Measurements from ENCODE around the gene LMTK3.
A peak's percentile ranks its signal among the peaks of the same experiment; 100 is the strongest.
"Not testable (repeated sequence)": the region's sequence is repeated elsewhere in the genome, so short reads cannot be mapped to it uniquely, and the experiment has no call there.

The LMTK3 gene

DNA sequence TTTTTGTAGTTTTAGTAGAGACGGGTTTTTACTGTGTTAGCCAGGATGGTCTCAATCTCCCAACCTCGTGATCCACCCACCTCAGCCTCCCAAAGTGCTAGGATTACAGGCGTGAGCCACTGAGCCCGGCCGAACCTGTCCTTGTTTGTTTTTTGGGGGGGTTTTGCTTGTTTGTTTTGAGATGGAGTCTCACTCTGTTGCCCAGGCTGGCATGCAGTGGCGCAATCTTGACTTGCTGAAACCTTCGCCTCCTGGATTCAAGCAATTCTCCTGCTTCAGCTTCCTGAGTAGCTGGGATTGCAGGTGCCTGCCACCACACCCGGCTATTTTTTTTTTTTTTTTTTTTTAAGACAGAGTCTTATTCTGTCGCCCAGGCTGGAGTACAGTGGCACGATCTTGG, 24.9 kb downstream of the LMTK3 start:
- not testable (repeated sequence) for H3K4me1 Mint-ChIP-seq; ATAC-seq (replicated peaks; ENCODE audit: extremely low read depth, poor library complexity, severe bottlenecking); H3K27ac Mint-ChIP-seq (ENCODE audit: low read depth); H3K36me3 Mint-ChIP-seq (ENCODE audit: insufficient read depth); DNase-seq (ENCODE audit: low spot score in 2 of 2); H3K4me3 Mint-ChIP-seq; H3K9me3 Mint-ChIP-seq; H3K27me3 Mint-ChIP-seq

DNA sequence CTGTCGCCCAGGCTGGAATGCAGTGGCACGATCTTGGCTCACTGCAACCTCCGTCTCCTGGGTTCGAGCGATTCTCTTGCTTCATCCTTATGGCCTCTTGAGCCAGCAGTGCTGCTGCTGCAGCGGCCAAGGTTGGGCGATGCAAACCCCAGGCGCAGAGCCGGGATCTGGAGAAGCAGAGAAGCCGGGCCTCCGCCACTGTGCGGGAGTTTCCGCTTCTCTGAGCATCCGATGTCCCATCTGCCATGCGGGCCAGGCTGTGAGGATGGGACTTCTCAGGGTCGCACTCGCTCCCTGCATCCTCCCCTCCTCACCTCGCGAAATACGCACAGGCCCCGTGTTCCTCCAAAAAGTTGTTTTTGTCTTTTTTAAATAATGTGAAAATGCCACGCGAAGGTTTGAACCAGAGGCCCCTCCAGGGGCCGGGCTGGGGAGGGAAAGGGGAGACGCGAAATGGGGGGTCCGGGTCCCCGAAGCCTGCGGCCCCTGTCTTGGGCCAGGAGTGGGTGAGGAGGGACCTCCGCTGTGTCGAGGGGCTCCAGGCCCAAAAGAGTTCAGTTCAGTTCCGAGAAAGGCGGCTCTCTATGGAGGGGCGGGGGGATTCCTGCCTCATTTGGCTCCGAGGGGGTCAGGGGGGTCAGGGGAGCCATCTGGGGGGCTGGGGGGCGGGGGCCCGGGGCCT, 26.6 kb downstream of the LMTK3 start:
- H3K9me3 Mint-ChIP-seq, result no peaks in the 10 kb centered on the region
- no peaks in the 10 kb centered on the region for H3K27me3 Mint-ChIP-seq
- no peak overlapping the region for H3K4me3 Mint-ChIP-seq
- peaks cover 9% of the 10 kb centered on the region for H3K4me1 Mint-ChIP-seq
- DNase-seq (ENCODE audit: low spot score in 2 of 2) (no peak), ATAC-seq (replicated peaks; ENCODE audit: extremely low read depth, poor library complexity, severe bottlenecking) (no peak)
- H3K36me3 Mint-ChIP-seq (ENCODE audit: insufficient read depth), result peaks cover 8% of the 10 kb centered on the region
- no peak overlapping the region for H3K27ac Mint-ChIP-seq (ENCODE audit: low read depth)

DNA sequence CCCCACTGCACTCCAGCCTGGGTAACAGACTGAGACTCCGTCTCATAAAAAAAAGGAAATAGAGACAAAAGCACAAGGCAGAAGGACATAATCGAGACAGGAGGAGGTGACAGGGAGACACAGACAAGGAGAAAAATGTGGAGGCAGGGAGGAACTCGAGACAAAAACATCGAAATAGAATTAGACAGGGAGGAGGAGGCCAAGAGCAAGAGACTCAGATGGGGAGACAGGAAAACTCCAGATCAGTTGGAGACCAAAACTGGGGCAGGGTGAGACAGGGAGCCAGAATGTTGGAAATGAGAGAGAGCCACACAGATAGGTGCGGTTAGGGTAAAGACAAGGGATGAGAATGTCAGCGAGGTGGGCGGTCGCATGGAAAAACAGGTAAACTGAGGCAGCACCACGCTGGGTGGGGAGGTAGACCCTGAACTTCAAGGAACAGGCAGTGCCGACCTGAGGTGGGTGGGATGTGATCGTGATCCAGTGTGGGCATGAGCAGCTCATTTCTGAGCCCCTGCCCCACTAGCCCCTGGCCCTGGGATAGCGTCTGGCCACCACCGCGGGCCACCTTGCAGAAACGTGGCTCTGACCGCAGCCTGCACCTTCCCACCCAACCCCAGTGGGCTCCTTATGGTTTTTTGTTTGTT, 27.3 kb downstream of the LMTK3 start:
- Mint-ChIP-seq H3K27ac (ENCODE audit: low read depth) (no peak overlapping the region), H3K27me3 (no peaks in the 10 kb centered on the region), H3K36me3 (ENCODE audit: insufficient read depth) (peaks cover 8% of the 10 kb centered on the region), H3K9me3 (no peaks in the 10 kb centered on the region), H3K4me1 (peaks cover 9% of the 10 kb centered on the region), H3K4me3 (no peak overlapping the region)
- no peak for DNase-seq (ENCODE audit: low spot score in 2 of 2)
- ATAC-seq (replicated peaks; ENCODE audit: extremely low read depth, poor library complexity, severe bottlenecking), result no peak

DNA sequence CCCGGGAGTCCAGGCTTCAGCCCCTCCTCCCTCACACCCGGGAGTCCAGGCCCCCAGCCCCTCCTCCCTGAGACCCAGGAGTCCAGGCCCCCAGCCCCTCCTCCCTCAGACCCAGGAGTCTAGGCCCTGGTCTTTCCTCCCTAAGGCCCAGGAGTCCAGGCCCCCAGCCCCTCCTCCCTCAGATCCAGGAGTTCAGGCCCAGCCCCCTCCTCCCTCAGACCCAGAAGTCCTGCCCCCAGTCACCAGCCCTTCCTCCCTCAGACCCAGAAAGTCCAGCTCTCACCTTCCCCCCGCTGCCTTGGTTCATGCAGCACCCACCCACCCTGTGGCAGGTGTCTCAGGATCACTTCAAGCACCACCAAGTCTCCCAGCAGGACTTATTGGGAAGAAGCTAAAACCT, 28.3 kb downstream of the LMTK3 start:
- ATAC-seq (replicated peaks; ENCODE audit: extremely low read depth, poor library complexity, severe bottlenecking) (no peak), DNase-seq (ENCODE audit: low spot score in 2 of 2) (no peak)
- Mint-ChIP-seq H3K27ac (ENCODE audit: low read depth) (no peak overlapping the region), H3K4me1 (peaks cover 9% of the 10 kb centered on the region), H3K4me3 (no peak overlapping the region), H3K27me3 (no peaks in the 10 kb centered on the region), H3K36me3 (ENCODE audit: insufficient read depth) (peaks cover 8% of the 10 kb centered on the region), H3K9me3 (no peaks in the 10 kb centered on the region)

DNA sequence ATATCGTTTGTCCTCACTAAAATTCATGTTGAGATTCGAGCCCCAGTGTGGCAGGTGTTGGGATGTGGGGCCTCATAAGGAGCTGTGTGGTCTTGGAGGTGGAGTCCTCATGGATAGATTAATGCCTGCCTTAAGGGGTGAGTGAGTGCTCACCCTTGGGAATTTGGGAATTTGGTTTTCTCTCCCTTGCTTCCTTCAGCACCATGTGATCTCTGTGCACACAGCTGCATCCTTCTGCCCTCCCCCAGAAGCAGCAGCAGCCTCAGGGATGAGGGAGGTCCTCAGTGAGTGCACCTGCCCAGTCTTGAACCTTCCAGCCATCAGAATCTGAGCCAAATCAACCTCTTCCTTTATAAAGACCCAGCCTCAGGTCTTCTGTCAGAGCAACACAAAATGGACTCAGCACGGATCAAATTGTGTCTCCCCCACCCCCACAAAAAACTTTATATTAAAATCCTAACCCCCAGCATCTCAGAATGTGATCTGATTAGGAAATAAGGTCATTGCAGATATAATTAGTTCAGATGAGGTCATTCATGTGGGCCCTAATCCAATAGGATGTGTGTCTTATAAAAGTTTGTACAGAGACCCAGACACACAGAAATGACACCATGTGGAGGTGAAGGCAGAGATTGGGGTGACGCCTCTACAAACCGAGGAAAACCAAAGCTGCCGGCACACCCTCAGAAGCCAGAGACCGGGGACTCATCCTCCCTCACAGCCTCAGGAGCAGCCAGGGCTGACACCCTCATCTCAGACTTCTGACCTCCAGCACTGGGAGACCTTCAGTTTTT, 29.6 kb downstream of the LMTK3 start:
- no peak for DNase-seq (ENCODE audit: low spot score in 2 of 2)
- ATAC-seq (replicated peaks; ENCODE audit: extremely low read depth, poor library complexity, severe bottlenecking), result no peak
- H3K4me3 Mint-ChIP-seq, result peak overlapping the region; percentile 83
- H3K9me3 Mint-ChIP-seq, result no peaks in the 10 kb centered on the region
- peaks cover 9% of the 10 kb centered on the region for H3K4me1 Mint-ChIP-seq
- no peaks in the 10 kb centered on the region for H3K27me3 Mint-ChIP-seq
- H3K36me3 Mint-ChIP-seq (ENCODE audit: insufficient read depth), result peaks cover 5% of the 10 kb centered on the region
- no peak overlapping the region for H3K27ac Mint-ChIP-seq (ENCODE audit: low read depth)

DNA sequence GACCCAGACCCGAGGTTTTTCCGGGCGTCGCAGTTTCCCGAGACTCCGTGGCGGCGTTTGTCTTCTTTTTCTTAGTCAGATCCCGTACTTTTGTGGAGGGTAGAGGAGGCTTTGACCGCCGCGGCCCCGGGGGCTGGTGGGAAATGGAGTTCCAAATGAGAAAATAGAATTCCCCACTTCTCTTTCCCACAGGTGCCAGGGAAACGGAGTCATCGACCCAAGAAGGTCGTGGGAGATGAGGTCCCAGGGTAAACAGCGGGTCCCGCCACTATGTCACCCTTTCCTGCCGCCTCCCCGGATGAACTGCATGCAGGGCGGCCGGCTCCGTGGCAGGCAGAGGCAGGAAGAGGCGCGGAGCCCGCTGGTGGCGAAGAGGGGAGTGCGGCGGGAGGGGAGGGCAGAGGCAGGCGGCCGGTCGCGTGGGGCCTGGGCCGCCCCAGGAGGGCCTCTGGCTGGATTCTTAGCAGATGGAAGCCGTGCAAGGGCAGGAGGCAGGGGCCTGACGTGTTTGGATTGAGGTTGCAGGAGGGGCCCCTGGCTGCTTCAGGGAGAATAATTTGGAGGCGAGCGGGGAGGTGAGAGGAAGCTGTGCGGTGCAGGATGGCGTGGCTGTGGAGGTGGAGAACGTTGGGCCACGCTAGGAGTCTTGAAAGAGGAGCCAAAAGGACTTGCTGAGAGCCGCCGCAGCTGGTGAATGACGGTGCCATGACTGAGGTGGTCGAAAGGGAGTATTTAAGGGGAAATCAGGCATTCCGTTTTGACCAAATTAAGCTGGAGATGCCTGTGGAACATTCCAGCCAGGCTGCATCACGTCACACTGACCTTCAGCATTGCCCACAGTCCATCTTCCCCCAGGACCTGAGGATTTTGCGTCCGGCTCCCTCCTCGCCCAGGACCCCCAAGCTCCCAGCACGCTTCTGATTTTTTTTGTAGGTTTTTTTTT, 30.8 kb downstream of the LMTK3 start:
- Mint-ChIP-seq H3K9me3 (no peaks in the 10 kb centered on the region), H3K4me3 (peak overlapping the region; percentile 83), H3K4me1 (peaks cover 9% of the 10 kb centered on the region), H3K27ac (ENCODE audit: low read depth) (peak overlapping the region; percentile 80), H3K27me3 (no peaks in the 10 kb centered on the region), H3K36me3 (ENCODE audit: insufficient read depth) (peaks cover 9% of the 10 kb centered on the region)
- DNase-seq (ENCODE audit: low spot score in 2 of 2) (peak in 1 of 2 donors; percentile 38), ATAC-seq (replicated peaks; ENCODE audit: extremely low read depth, poor library complexity, severe bottlenecking) (peak; percentile 85)

DNA sequence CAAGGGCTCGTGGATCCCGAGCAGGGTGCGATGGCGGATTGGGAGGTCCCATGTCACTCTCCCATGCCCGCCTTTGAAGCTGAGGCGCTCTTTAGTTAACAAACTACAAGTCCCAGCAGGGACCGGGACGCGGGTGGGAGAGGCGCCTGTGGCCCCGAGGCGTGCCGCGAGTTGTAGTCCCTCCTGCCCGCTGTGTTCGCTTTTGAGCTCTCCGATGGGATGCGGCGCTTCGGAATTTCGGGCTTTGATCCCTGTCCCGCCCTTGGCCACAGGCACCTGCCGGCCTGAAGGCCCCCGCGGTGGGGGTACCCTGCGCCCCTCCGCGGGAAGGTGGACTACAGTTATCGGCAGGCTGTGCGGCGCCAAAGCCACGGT, 31.5 kb downstream of the LMTK3 start:
- peaks cover 9% of the 10 kb centered on the region for H3K4me1 Mint-ChIP-seq
- ATAC-seq (replicated peaks; ENCODE audit: extremely low read depth, poor library complexity, severe bottlenecking) (peak; percentile 22), DNase-seq (ENCODE audit: low spot score in 2 of 2) (no peak)
- H3K36me3 Mint-ChIP-seq (ENCODE audit: insufficient read depth), result peaks cover 10% of the 10 kb centered on the region
- H3K27ac Mint-ChIP-seq (ENCODE audit: low read depth), result peak overlapping the region; percentile 80
- peak overlapping the region; percentile 83 for H3K4me3 Mint-ChIP-seq
- H3K27me3 Mint-ChIP-seq, result no peaks in the 10 kb centered on the region
- H3K9me3 Mint-ChIP-seq, result no peaks in the 10 kb centered on the region

DNA sequence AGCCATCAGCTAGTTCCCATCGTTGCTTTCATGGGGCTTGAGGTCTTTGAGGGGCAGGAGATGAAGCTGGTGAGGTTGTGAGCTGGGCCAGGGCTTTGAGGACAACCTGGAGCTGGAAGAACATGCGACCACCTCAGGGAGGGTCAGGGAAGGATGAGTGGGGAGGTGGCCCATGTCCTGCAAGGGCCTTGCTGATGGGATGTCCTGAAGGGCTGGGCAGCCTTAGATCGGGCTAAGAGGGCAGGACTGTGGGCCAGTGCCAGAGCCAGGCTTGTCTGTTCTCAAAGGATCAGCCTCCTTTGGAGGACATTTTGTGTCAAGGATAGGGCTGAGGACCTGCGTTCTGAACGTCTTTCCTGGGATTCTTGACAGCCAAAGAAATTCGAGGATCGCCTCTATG, 31.9 kb downstream of the LMTK3 start:
- Mint-ChIP-seq H3K36me3 (ENCODE audit: insufficient read depth) (peaks cover 10% of the 10 kb centered on the region), H3K27me3 (no peaks in the 10 kb centered on the region), H3K4me1 (peaks cover 9% of the 10 kb centered on the region), H3K27ac (ENCODE audit: low read depth) (peak overlapping the region; percentile 80), H3K4me3 (peak overlapping the region; percentile 83), H3K9me3 (no peaks in the 10 kb centered on the region)
- DNase-seq (ENCODE audit: low spot score in 2 of 2), result no peak
- no peak for ATAC-seq (replicated peaks; ENCODE audit: extremely low read depth, poor library complexity, severe bottlenecking)

DNA sequence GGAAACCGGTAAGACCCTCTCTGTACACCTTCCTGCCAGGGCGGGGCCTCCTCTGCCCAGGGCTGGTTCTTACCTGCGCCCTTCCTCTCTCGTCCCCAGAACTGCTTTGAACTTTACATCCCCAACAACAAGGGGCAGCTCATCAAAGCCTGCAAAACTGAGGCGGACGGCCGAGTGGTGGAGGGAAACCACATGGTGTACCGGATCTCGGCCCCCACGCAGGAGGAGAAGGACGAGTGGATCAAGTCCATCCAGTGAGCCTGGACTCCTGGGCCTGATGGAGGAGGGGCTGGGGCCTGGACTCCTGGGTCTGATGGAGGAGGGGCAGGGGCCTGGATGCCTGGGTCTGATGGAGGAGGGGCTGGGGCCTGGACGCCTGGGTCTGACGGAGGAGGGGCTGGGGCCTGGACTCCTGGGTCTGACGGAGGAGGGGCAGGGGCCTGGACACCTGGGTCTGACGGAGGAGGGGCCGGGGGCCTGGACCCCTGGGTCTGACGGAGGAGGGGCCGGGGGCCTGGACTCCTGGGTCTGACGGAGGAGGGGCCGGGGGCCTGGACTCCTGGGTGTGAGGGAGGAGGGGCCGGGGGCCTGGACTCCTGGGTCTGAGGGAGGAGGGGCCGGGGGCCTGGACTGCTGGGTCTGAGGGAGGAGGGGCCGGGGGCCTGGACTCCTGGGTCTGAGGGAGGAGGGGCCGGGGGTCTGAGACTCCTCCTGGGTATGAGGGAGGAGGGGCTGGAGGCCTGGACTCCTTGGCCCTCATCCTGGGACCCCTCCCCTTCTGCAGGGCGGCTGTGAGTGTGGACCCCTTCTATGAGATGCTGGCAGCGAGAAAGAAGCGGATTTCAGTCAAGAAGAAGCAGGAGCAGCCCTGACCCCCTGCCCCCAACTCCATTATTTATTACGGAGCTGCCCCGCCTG, 33.0 kb downstream of the LMTK3 start:
- Mint-ChIP-seq H3K9me3 (no peaks in the 10 kb centered on the region), H3K4me3 (no peak overlapping the region), H3K4me1 (peaks cover 15% of the 10 kb centered on the region), H3K36me3 (ENCODE audit: insufficient read depth) (peaks cover 10% of the 10 kb centered on the region), H3K27me3 (no peaks in the 10 kb centered on the region), H3K27ac (ENCODE audit: low read depth) (peak overlapping the region; percentile 80)
- no peak for ATAC-seq (replicated peaks; ENCODE audit: extremely low read depth, poor library complexity, severe bottlenecking)
- no peak for DNase-seq (ENCODE audit: low spot score in 2 of 2)

DNA sequence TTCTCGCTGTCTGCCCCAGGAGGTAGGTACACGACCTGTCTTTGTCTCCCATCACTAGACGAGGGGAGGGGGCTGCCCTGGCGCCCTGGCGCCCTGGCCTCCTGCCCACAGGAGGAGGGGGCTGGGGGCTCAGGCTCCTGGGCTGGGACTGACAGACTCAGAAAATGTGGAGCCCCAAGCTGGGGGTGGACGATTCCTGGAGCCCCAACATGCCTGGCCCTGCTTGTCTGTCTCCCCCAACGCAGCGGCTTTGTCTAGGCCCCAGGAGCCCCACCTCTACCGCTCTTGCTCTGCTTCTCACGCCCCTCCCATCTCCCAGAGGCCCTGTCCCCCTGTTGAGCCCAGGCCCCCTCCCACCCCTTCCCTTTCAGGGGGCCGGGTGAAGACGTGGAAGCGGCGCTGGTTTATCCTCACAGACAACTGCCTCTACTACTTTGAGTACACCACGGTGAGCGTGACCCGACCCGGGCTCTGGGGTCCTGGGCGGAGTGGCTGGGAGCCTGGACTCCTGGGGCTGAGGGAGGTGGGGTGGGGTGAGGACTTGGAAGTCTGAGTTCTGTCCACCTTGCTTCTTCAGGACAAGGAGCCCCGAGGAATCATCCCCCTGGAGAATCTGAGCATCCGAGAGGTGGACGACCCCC, 33.8 kb downstream of the LMTK3 start:
- Mint-ChIP-seq H3K36me3 (ENCODE audit: insufficient read depth) (peaks cover 16% of the 10 kb centered on the region), H3K9me3 (no peaks in the 10 kb centered on the region), H3K4me1 (peaks cover 16% of the 10 kb centered on the region), H3K27ac (ENCODE audit: low read depth) (no peak overlapping the region), H3K4me3 (no peak overlapping the region), H3K27me3 (no peaks in the 10 kb centered on the region)
- ATAC-seq (replicated peaks; ENCODE audit: extremely low read depth, poor library complexity, severe bottlenecking), result no peak
- no peak for DNase-seq (ENCODE audit: low spot score in 2 of 2)

DNA sequence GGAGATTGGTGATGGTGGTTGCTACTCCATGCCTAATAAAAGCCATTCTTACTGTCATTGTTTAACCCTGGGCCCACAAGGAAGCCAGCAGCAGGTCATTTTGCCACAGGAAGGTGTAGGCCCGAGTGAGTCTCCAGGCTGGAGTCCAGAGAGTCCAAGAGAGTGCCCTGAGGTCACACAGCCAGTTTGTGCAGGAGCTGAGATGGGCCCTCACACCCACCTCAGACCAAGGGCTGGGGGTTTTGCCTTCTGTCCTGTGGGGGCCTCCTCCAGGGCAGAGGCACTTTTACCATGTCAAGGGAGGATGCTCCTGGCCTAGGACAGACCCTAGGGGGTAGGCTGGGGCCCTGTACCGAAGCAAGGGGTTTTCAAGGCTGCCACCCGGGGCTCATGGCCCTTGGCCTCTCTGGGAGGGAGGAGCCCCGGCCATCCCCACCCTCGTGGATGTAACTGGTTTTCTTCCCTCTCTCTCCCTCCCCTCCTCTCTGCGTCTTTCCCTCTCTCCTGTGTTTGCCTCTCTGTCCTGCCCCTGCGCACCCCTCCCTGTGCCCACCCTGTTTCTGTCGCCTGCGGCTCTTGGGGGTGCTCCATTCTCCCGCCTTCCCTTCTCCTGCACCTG, 34.5 kb downstream of the LMTK3 start:
- Mint-ChIP-seq H3K4me3 (no peak overlapping the region), H3K9me3 (no peaks in the 10 kb centered on the region), H3K27ac (ENCODE audit: low read depth) (no peak overlapping the region), H3K4me1 (peaks cover 20% of the 10 kb centered on the region), H3K36me3 (ENCODE audit: insufficient read depth) (peaks cover 16% of the 10 kb centered on the region), H3K27me3 (no peaks in the 10 kb centered on the region)
- ATAC-seq (replicated peaks; ENCODE audit: extremely low read depth, poor library complexity, severe bottlenecking), result no peak
- no peak for DNase-seq (ENCODE audit: low spot score in 2 of 2)
